Measurements from ENCODE around the gene NT5DC1.

DNA sequence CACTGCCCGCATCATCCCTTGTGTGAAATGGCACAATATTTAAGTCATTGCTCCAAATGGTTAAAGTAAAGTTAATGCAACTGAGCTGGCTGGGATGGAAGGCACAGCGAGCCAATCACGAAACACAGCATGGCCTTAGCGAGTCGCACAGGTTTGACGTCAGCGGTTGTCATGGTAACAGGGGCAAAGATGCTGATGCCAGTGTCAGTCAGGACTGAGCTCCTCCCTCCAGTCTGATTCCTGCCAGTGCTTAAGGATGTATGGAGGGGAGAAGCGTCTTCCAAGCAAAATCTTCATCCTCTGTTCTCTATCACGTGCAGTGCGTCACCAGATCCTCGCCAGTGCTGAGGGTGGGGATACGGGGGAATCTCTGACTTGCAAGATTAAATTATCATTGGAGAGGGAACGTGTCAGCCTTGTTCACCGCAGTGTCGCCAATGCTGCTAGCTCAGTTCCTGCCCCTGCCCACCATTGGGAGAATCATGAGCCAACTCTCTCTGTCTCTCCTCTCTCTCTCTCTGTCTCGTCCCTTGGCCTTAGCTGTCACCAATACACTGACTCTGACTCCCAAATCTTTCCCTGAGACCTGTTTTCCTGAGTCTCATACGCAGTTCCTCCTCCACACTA lies 128.7 kb downstream of the NT5DC1 start:
- TF ChIP-seq CTCF (IDR thresholded peaks at IDR 0.05) (no peak), POLR2A (IDR thresholded peaks at IDR 0.05) (no peak)
